ENCODE results near the gene ZXDA.
A peak's percentile ranks its signal among the peaks of the same experiment; 100 is the strongest.
"Not testable (repeated sequence)": the region's sequence is repeated elsewhere in the genome, so short reads cannot be mapped to it uniquely, and the experiment has no call there.

ZXDA gene

GRCh38 chrX:57910287-57910912 lies at the start of gene ZXDA:
Gene ZXDA, minus strand, starts transcription at chrX:57910458. Its CDS starts 38 bp downstream, at chrX:57910420.
- peak within 1 kb of the TSS; percentile 75 for H3K9ac ChIP-seq (ENCODE audit: low read length)
- H3K9me3 ChIP-seq (ENCODE audit: control insufficient read depth, low read length); H3K36me3 ChIP-seq (ENCODE audit: control insufficient read depth, insufficient read depth, low read length, severe bottlenecking); H3K27me3 ChIP-seq (replicated peaks; ENCODE audit: control insufficient read depth, insufficient read depth, low read length): not testable (repeated sequence)
- H3K4me3 ChIP-seq (ENCODE audit: low read length) = peak within 1 kb of the TSS; percentile 74
- peaks cover 25% of the 10 kb centered on the region for H3K4me1 ChIP-seq (ENCODE audit: control insufficient read depth, insufficient read depth, low read length)
- DNase-seq (ENCODE audit: low read depth) = peak; percentile 22

- Histone ChIP-seq H3K36me3 (ENCODE audit: control insufficient read depth, insufficient read depth, low read length, severe bottlenecking) (no peaks in the 10 kb centered on the region), H3K9ac (ENCODE audit: low read length) (no peak overlapping the region), H3K27me3 (replicated peaks; ENCODE audit: control insufficient read depth, insufficient read depth, low read length) (no peaks in the 10 kb centered on the region)
Measured at GRCh38 chrX:57952320-57952678, 42.0 kb upstream of the ZXDA start.

GRCh38 chrX:57951666-57952319 lies 41.5 kb upstream of the ZXDA start:
- no peaks in the 10 kb centered on the region for H3K27me3 ChIP-seq (replicated peaks; ENCODE audit: control insufficient read depth, insufficient read depth, low read length)
- H3K9ac ChIP-seq (ENCODE audit: low read length) = no peak overlapping the region
- H3K36me3 ChIP-seq (ENCODE audit: control insufficient read depth, insufficient read depth, low read length, severe bottlenecking) = no peaks in the 10 kb centered on the region
- H3K9me3 ChIP-seq (ENCODE audit: control insufficient read depth, low read length) = peaks cover 8% of the 10 kb centered on the region
- no peak for DNase-seq (ENCODE audit: low read depth)
- H3K4me1 ChIP-seq (ENCODE audit: control insufficient read depth, insufficient read depth, low read length) = no peaks in the 10 kb centered on the region
- no peak overlapping the region for H3K4me3 ChIP-seq (ENCODE audit: low read length)

More at GRCh38 chrX:57952320-57952678, 42.0 kb upstream of the ZXDA start:
- DNase-seq (ENCODE audit: low read depth) = no peak
- Histone ChIP-seq H3K9me3 (ENCODE audit: control insufficient read depth, low read length) (peaks cover 12% of the 10 kb centered on the region), H3K4me3 (ENCODE audit: low read length) (no peak overlapping the region), H3K4me1 (ENCODE audit: control insufficient read depth, insufficient read depth, low read length) (no peaks in the 10 kb centered on the region)

GRCh38 chrX:57933321-57933720 lies 23.1 kb upstream of the ZXDA start:
- H3K4me1 ChIP-seq (ENCODE audit: control insufficient read depth, insufficient read depth, low read length) = no peaks in the 10 kb centered on the region
- no peak overlapping the region for H3K9ac ChIP-seq (ENCODE audit: low read length)
- H3K36me3 ChIP-seq (ENCODE audit: control insufficient read depth, insufficient read depth, low read length, severe bottlenecking) = no peaks in the 10 kb centered on the region
- H3K27me3 ChIP-seq (replicated peaks; ENCODE audit: control insufficient read depth, insufficient read depth, low read length) = peaks cover 16% of the 10 kb centered on the region
- no peak overlapping the region for H3K4me3 ChIP-seq (ENCODE audit: low read length)
- H3K9me3 ChIP-seq (ENCODE audit: control insufficient read depth, low read length) = peaks cover 3% of the 10 kb centered on the region
- DNase-seq (ENCODE audit: low read depth) = no peak

GRCh38 chrX:57932266-57932665 lies 22.0 kb upstream of the ZXDA start:
- Histone ChIP-seq H3K36me3 (ENCODE audit: control insufficient read depth, insufficient read depth, low read length, severe bottlenecking) (no peaks in the 10 kb centered on the region), H3K9me3 (ENCODE audit: control insufficient read depth, low read length) (peaks cover 3% of the 10 kb centered on the region), H3K27me3 (replicated peaks; ENCODE audit: control insufficient read depth, insufficient read depth, low read length) (peaks cover 16% of the 10 kb centered on the region), H3K4me1 (ENCODE audit: control insufficient read depth, insufficient read depth, low read length) (no peaks in the 10 kb centered on the region), H3K4me3 (ENCODE audit: low read length) (no peak overlapping the region), H3K9ac (ENCODE audit: low read length) (no peak overlapping the region)
- no peak for DNase-seq (ENCODE audit: low read depth)

GRCh38 chrX:57930051-57930450 lies 19.8 kb upstream of the ZXDA start:
- DNase-seq (ENCODE audit: low read depth) = no peak
- Histone ChIP-seq H3K4me1 (ENCODE audit: control insufficient read depth, insufficient read depth, low read length) (no peaks in the 10 kb centered on the region), H3K36me3 (ENCODE audit: control insufficient read depth, insufficient read depth, low read length, severe bottlenecking) (no peaks in the 10 kb centered on the region), H3K9ac (ENCODE audit: low read length) (no peak overlapping the region), H3K27me3 (replicated peaks; ENCODE audit: control insufficient read depth, insufficient read depth, low read length) (peaks cover 18% of the 10 kb centered on the region), H3K9me3 (ENCODE audit: control insufficient read depth, low read length) (peaks cover 3% of the 10 kb centered on the region), H3K4me3 (ENCODE audit: low read length) (no peak overlapping the region)

- peak; percentile 56 for DNase-seq (ENCODE audit: low read depth)
- H3K9ac ChIP-seq (ENCODE audit: low read length) = no peak overlapping the region
- H3K4me3 ChIP-seq (ENCODE audit: low read length) = no peak overlapping the region
- H3K9me3 ChIP-seq (ENCODE audit: control insufficient read depth, low read length) = peaks cover 2% of the 10 kb centered on the region
- no peaks in the 10 kb centered on the region for H3K4me1 ChIP-seq (ENCODE audit: control insufficient read depth, insufficient read depth, low read length)
- H3K27me3 ChIP-seq (replicated peaks; ENCODE audit: control insufficient read depth, insufficient read depth, low read length) = peaks cover 24% of the 10 kb centered on the region
- no peaks in the 10 kb centered on the region for H3K36me3 ChIP-seq (ENCODE audit: control insufficient read depth, insufficient read depth, low read length, severe bottlenecking)
Measured at GRCh38 chrX:57929373-57929772, 19.1 kb upstream of the ZXDA start.

- no peak overlapping the region for H3K9ac ChIP-seq (ENCODE audit: low read length)
- no peaks in the 10 kb centered on the region for H3K36me3 ChIP-seq (ENCODE audit: control insufficient read depth, insufficient read depth, low read length, severe bottlenecking)
- peaks cover 51% of the 10 kb centered on the region for H3K27me3 ChIP-seq (replicated peaks; ENCODE audit: control insufficient read depth, insufficient read depth, low read length)
- no peak overlapping the region for H3K4me3 ChIP-seq (ENCODE audit: low read length)
- no peaks in the 10 kb centered on the region for H3K9me3 ChIP-seq (ENCODE audit: control insufficient read depth, low read length)
- no peaks in the 10 kb centered on the region for H3K4me1 ChIP-seq (ENCODE audit: control insufficient read depth, insufficient read depth, low read length)
- DNase-seq (ENCODE audit: low read depth) = no peak
Measured at GRCh38 chrX:57925806-57926205, 15.5 kb upstream of the ZXDA start.

- H3K4me1 ChIP-seq (ENCODE audit: control insufficient read depth, insufficient read depth, low read length) = no peaks in the 10 kb centered on the region
- H3K9me3 ChIP-seq (ENCODE audit: control insufficient read depth, low read length) = no peaks in the 10 kb centered on the region
- DNase-seq (ENCODE audit: low read depth) = peak; percentile 63
- H3K36me3 ChIP-seq (ENCODE audit: control insufficient read depth, insufficient read depth, low read length, severe bottlenecking) = no peaks in the 10 kb centered on the region
- no peak overlapping the region for H3K9ac ChIP-seq (ENCODE audit: low read length)
- peaks cover 55% of the 10 kb centered on the region for H3K27me3 ChIP-seq (replicated peaks; ENCODE audit: control insufficient read depth, insufficient read depth, low read length)
- no peak overlapping the region for H3K4me3 ChIP-seq (ENCODE audit: low read length)
Measured at GRCh38 chrX:57918750-57919436, 8.6 kb upstream of the ZXDA start.

GRCh38 chrX:57915680-57916079 lies 5.4 kb upstream of the ZXDA start:
- Histone ChIP-seq H3K36me3 (ENCODE audit: control insufficient read depth, insufficient read depth, low read length, severe bottlenecking) (no peaks in the 10 kb centered on the region), H3K9ac (ENCODE audit: low read length) (no peak overlapping the region), H3K4me3 (ENCODE audit: low read length) (no peak overlapping the region), H3K27me3 (replicated peaks; ENCODE audit: control insufficient read depth, insufficient read depth, low read length) (peaks cover 24% of the 10 kb centered on the region), H3K9me3 (ENCODE audit: control insufficient read depth, low read length) (peaks cover 7% of the 10 kb centered on the region), H3K4me1 (ENCODE audit: control insufficient read depth, insufficient read depth, low read length) (peaks cover 5% of the 10 kb centered on the region)
- no peak for DNase-seq (ENCODE audit: low read depth)

GRCh38 chrX:57909595-57910286 lies 517 bp downstream of the ZXDA start:
- Histone ChIP-seq H3K9ac (ENCODE audit: low read length) (peak overlapping the region; percentile 72), H3K4me3 (ENCODE audit: low read length) (peak overlapping the region; percentile 74)
- DNase-seq (ENCODE audit: low read depth) = peak; percentile 34

More at GRCh38 chrX:57909595-57910286, 517 bp downstream of the ZXDA start:
- H3K27me3 ChIP-seq (replicated peaks; ENCODE audit: control insufficient read depth, insufficient read depth, low read length); H3K9me3 ChIP-seq (ENCODE audit: control insufficient read depth, low read length); H3K36me3 ChIP-seq (ENCODE audit: control insufficient read depth, insufficient read depth, low read length, severe bottlenecking): not testable (repeated sequence)
- peaks cover 25% of the 10 kb centered on the region for H3K4me1 ChIP-seq (ENCODE audit: control insufficient read depth, insufficient read depth, low read length)

Data from adipocyte (in vitro differentiated cells).